K562 (cell line): ENCODE results near the gene RPS2. TPM values are rescaled to one million over a fixed set of nuclear protein-coding genes. Genes with fewer than 3 reads are reported as not detected.

Experiments used
- ARHGAP35 ChIP-seq: fragments of 450-650 bp; IDR thresholded peaks from 2 replicates; pipeline ENCODE4 v1.6.1; 2018; ENCODE audit not compliant: partially characterized antibody
- ATF6 ChIP-seq: sonication (generic); formaldehyde crosslinking; IDR thresholded peaks from 2 replicates; pipeline ENCODE4 v1.4.0; 2020; ENCODE audit warnings: mild to moderate bottlenecking, missing genetic modification reagents
- BACH1 ChIP-seq: fragments of 200-800 bp; sonication (Bioruptor generic); IDR thresholded peaks from 2 replicates; pipeline ENCODE4 v1.6.1; 2016; ENCODE audit warnings: missing genetic modification characterization, missing compliant biosample characterization
- CGGBP1 ChIP-seq: fragments of 250-450 bp; sonication (Bioruptor Pico); IDR thresholded peaks from 2 replicates; pipeline ENCODE4 v1.9.0; 2021; ENCODE audit warnings: mild to moderate bottlenecking
- CREB1 ChIP-seq, 2 experiments: sonication (generic) in 1 of 2; formaldehyde crosslinking in 1 of 2; IDR thresholded peaks; 2 replicates each; pipeline versions ENCODE4 v1.6.1 to v1.8.0; 2012 to 2022; ENCODE audit warnings: inconsistent platforms in 1 of 2, mild to moderate bottlenecking in 1 of 2, missing genetic modification reagents in 1 of 2, moderate library complexity in 1 of 2
- CREB3 ChIP-seq: fragments of 450-650 bp; conservative IDR thresholded peaks from 2 replicates; pipeline ENCODE4 v1.6.1; 2016; ENCODE audit warnings: missing genetic modification characterization, low read depth, mild to moderate bottlenecking, missing compliant biosample characterization, moderate library complexity
- CTBP1 ChIP-seq: fragments of 450-650 bp; IDR thresholded peaks from 2 replicates; pipeline ENCODE4 v1.6.1; 2016; ENCODE audit warnings: borderline replicate concordance
- E2F3 ChIP-seq: fragments of 250-450 bp; sonication (Bioruptor Pico); IDR thresholded peaks from 2 replicates; pipeline ENCODE4 v1.4.0; 2020; ENCODE audit warnings: mild to moderate bottlenecking
- JUND ChIP-seq, 2 experiments: IDR thresholded peaks; 2 replicates in 1 of 2; 3 replicates in 1 of 2; pipeline ENCODE4 v1.6.1; 2011; ENCODE audit warnings: borderline replicate concordance in 2 of 2, low read depth in 2 of 2, low read length in 2 of 2, improper control_type of control experiment in 1 of 2, missing biosample characterization in 1 of 2, missing genetic modification characterization in 1 of 2, missing genetic modification reagents in 1 of 2
- MYC ChIP-seq, 2 experiments: fragments of 250-450 bp in 1 of 2; sonication (Bioruptor Pico) in 1 of 2; IDR thresholded peaks; 2 replicates each; pipeline versions ENCODE4 v1.5.1 to v1.6.1; 2012 to 2021; ENCODE audit warnings: low read depth in 2 of 2, borderline replicate concordance in 1 of 2, improper control_type of control experiment in 1 of 2, low read length in 1 of 2, mild to moderate bottlenecking in 1 of 2, moderate library complexity in 1 of 2
- RAD21 ChIP-seq, 2 experiments: fragments of 250-450 bp in 1 of 2; fragments of 450-650 bp in 1 of 2; sonication (Bioruptor Pico) in 1 of 2; formaldehyde crosslinking in 1 of 2; IDR thresholded peaks in 1 of 2; conservative IDR thresholded peaks in 1 of 2; 2 replicates each; pipeline versions ENCODE4 v1.4.0 to v1.8.0; 2020 to 2022; ENCODE audit warnings: mild to moderate bottlenecking in 2 of 2, moderate library complexity in 1 of 2
- SUPT5H ChIP-seq: fragments of 450-650 bp; IDR thresholded peaks from 2 replicates; pipeline ENCODE4 v1.6.1; 2016
- TEAD1 ChIP-seq, 2 experiments: fragments of 450-650 bp in 1 of 2; sonication (generic) in 1 of 2; formaldehyde crosslinking; IDR thresholded peaks; 2 replicates each; pipeline versions ENCODE4 v1.4.0 to v1.8.0; 2020 to 2022; ENCODE audit warnings: mild to moderate bottlenecking in 2 of 2, missing genetic modification reagents in 1 of 2
- ZBTB17 ChIP-seq: fragments of 450-650 bp; formaldehyde crosslinking; IDR thresholded peaks from 2 replicates; pipeline ENCODE4 v1.4.0; 2020; ENCODE audit warnings: mild to moderate bottlenecking
- polyA plus RNA-seq, 8 experiments: library from polyadenylated mRNA; depleted of rRNA in 4 of 8; stranded (reverse) in 5 of 8; unstranded in 3 of 8; fragments of >200 nt; fragmentation: Nextera tagmentation in 2 of 8; fragmentation: Illumina TruSeq in 1 of 8; extraction: Ambion mirVana in 2 of 8; extraction: Trizol in 1 of 8; gene quantifications; 2 replicates each; pipeline versions ENCODE4 v1.2.1 to v1.2.3, GENCODE V29; 2011 to 2014; ENCODE audit warnings: inconsistent platforms in 1 of 8, missing spikeins in 1 of 8
- total RNA-seq, 7 experiments: library from RNA; depleted of rRNA in 6 of 7; stranded (reverse); fragments of >200 nt in 6 of 7; fragmentation: Illumina TruSeq in 2 of 7; extraction: Trizol in 2 of 7; gene quantifications; 2 replicates each; pipeline versions ENCODE4 v1.2.1 to v1.2.3, GENCODE V29; 2011 to 2021; ENCODE audit warnings: low replicate concordance in 1 of 7
- TF ChIP-seq, protein P1 (sequence below): fragments of 250-450 bp; sonication (Bioruptor Pico); IDR thresholded peaks from 2 replicates; pipeline ENCODE4 v1.4.0; 2020; ENCODE audit warnings: mild to moderate bottlenecking, moderate library complexity, borderline replicate concordance
- TF ChIP-seq, protein P2 (sequence below): sonication (generic); formaldehyde crosslinking; IDR thresholded peaks from 2 replicates; pipeline ENCODE4 v1.9.0; 2022; ENCODE audit warnings: mild to moderate bottlenecking, missing genetic modification reagents
- TF ChIP-seq, protein P3 (sequence below): IDR thresholded peaks from 3 replicates; pipeline ENCODE4 v1.6.1; 2011; ENCODE audit warnings: borderline replicate concordance, mild to moderate bottlenecking; ENCODE audit not compliant: insufficient read length, insufficient read depth

The RPS2 gene
- total and polyA plus RNA-seq, 9 of the 15 experiments (the other 6 are each of a cell fraction or from before 2014, with no cell fraction given) = 834 to 4,794 (median 3,793) TPM

DNA sequence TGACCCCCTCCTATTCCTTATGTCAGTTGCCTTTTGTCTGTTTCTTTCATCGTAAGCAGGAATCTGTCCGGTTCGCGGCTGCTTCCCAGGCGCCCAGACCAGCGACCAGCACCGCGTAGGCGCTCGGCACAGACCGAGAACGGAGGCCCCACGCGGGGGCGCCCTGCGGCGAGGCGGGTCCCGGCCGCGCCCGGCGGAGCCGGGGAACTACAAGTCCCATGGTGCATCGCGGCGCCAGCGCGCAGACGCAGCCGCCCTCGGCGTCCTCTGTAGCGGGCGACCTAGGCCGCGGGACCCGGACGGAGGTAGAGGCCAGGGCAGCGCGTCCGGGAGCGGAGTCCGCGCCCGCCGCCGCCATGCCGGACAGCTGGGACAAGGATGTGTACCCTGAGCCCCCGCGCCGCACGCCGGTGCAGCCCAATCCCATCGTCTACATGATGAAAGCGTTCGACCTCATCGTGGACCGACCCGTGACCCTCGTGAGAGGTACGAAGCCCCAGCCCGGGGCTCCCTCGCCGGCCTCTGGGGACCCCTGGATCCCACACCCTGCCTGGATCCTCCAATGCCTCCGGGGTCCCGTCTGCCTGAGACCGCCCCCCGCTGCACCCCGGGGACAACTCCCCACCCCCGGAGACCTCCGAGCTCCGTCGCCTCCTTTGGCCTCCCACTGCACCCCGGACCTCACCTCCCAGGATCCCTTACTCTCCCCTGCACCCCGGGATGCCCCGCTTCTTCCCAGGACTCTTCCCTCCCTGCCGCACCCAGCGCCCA is 5.2 kb downstream of the RPS2 start, which contains the start of gene NDUFB10 (continued):
- TF ChIP-seq ATF6 (CRISPR knock-in tag) = 0 out of 2 replicates have a peak, but pooled peaks have one; percentile 50
- TF ChIP-seq CREB3 (tag) = no peak
- peak; percentile 66; the same call in 1 of the 2 replicates for TF ChIP-seq JUND (IDR thresholded peaks at IDR 0.05; ENCODE audit: borderline replicate concordance, low read depth, low read length)
- TF ChIP-seq JUND (tag; IDR thresholded peaks at IDR 0.05; ENCODE audit: borderline replicate concordance, low read depth, low read length) = no peak
- TF ChIP-seq CREB1 (IDR thresholded peaks at IDR 0.05) = peak; percentile 52
- peak; percentile 86 for TF ChIP-seq CREB1 (CRISPR knock-in tag; IDR thresholded peaks at IDR 0.05)
- TF ChIP-seq CTBP1 = peak; percentile 84
- TF ChIP-seq ZBTB17 (CRISPR knock-in tag) = peak; percentile 70; the same call in 1 of the 2 replicates
- TF ChIP-seq CGGBP1 (CRISPR knock-in tag) = no peak
- peak; percentile 51; the same call in 1 of the 2 replicates for TF ChIP-seq E2F3 (CRISPR knock-in tag)
- TF ChIP-seq MYC (IDR thresholded peaks at IDR 0.05; ENCODE audit: low read depth, low read length) = peak; percentile 70
- peak; percentile 55; the same call in 1 of the 2 replicates for TF ChIP-seq MYC (CRISPR knock-in tag; IDR thresholded peaks at IDR 0.05; ENCODE audit: borderline replicate concordance, low read depth)
- TF ChIP-seq, protein P1, sequence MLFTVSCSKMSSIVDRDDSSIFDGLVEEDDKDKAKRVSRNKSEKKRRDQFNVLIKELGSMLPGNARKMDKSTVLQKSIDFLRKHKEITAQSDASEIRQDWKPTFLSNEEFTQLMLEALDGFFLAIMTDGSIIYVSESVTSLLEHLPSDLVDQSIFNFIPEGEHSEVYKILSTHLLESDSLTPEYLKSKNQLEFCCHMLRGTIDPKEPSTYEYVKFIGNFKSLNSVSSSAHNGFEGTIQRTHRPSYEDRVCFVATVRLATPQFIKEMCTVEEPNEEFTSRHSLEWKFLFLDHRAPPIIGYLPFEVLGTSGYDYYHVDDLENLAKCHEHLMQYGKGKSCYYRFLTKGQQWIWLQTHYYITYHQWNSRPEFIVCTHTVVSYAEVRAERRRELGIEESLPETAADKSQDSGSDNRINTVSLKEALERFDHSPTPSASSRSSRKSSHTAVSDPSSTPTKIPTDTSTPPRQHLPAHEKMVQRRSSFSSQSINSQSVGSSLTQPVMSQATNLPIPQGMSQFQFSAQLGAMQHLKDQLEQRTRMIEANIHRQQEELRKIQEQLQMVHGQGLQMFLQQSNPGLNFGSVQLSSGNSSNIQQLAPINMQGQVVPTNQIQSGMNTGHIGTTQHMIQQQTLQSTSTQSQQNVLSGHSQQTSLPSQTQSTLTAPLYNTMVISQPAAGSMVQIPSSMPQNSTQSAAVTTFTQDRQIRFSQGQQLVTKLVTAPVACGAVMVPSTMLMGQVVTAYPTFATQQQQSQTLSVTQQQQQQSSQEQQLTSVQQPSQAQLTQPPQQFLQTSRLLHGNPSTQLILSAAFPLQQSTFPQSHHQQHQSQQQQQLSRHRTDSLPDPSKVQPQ = no peak
- TF ChIP-seq, protein P2, sequence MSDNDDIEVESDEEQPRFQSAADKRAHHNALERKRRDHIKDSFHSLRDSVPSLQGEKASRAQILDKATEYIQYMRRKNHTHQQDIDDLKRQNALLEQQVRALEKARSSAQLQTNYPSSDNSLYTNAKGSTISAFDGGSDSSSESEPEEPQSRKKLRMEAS (CRISPR knock-in tag) = peak; percentile 75
- TF ChIP-seq, protein P3, sequence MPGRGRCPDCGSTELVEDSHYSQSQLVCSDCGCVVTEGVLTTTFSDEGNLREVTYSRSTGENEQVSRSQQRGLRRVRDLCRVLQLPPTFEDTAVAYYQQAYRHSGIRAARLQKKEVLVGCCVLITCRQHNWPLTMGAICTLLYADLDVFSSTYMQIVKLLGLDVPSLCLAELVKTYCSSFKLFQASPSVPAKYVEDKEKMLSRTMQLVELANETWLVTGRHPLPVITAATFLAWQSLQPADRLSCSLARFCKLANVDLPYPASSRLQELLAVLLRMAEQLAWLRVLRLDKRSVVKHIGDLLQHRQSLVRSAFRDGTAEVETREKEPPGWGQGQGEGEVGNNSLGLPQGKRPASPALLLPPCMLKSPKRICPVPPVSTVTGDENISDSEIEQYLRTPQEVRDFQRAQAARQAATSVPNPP = no peak
- TF ChIP-seq ARHGAP35 = no peak
- no peak for TF ChIP-seq BACH1 (tag)
- peak; percentile 85 for TF ChIP-seq SUPT5H
- peak; percentile 26 to 51; a peak in 3 of 4 replicates for TF ChIP-seq RAD21 (CRISPR knock-in tag; conservative IDR thresholded peaks at IDR 0.05 in 1 of 2, IDR thresholded peaks at IDR 0.05 in 1 of 2)
- TF ChIP-seq TEAD1 (CRISPR knock-in tag; IDR thresholded peaks at IDR 0.05) = peak in 1 of 2 experiments; percentile 63; a peak in 1 of 4 replicates
